ENCODE results near the gene CEP250.

CEP250 gene

DNA sequence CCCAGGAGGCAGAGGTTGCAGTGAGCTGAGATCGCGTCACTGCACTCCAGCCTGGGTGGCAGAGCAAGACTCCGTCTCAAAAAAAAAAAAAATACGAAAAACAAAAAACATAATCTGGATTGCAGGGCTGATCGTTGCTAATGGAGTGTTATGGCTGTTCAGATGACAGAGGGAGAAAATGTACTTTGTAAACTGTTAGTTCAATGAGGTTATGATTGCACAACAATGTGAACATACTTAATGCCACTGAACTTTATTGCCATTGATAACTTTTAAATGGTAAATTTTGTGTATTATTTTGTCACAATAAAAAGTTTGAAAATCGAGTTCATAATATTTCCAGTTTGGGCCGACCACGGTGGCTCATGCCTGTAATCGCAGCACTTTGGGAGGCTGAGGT, 63.6 kb downstream of the CEP250 start:
- H3K27ac ChIP-seq = no peak overlapping the region
- ChIA-PET POLR2A (ENCODE audit: low non-redundant PET) (no interaction called here), CTCF (no interaction called here)
- no peak for DNase-seq (ENCODE audit: low spot score)
- TF ChIP-seq, protein P1, sequence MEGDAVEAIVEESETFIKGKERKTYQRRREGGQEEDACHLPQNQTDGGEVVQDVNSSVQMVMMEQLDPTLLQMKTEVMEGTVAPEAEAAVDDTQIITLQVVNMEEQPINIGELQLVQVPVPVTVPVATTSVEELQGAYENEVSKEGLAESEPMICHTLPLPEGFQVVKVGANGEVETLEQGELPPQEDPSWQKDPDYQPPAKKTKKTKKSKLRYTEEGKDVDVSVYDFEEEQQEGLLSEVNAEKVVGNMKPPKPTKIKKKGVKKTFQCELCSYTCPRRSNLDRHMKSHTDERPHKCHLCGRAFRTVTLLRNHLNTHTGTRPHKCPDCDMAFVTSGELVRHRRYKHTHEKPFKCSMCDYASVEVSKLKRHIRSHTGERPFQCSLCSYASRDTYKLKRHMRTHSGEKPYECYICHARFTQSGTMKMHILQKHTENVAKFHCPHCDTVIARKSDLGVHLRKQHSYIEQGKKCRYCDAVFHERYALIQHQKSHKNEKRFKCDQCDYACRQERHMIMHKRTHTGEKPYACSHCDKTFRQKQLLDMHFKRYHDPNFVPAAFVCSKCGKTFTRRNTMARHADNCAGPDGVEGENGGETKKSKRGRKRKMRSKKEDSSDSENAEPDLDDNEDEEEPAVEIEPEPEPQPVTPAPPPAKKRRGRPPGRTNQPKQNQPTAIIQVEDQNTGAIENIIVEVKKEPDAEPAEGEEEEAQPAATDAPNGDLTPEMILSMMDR (conservative IDR thresholded peaks at IDR 0.05; ENCODE audit: low read depth) = no peak

DNA sequence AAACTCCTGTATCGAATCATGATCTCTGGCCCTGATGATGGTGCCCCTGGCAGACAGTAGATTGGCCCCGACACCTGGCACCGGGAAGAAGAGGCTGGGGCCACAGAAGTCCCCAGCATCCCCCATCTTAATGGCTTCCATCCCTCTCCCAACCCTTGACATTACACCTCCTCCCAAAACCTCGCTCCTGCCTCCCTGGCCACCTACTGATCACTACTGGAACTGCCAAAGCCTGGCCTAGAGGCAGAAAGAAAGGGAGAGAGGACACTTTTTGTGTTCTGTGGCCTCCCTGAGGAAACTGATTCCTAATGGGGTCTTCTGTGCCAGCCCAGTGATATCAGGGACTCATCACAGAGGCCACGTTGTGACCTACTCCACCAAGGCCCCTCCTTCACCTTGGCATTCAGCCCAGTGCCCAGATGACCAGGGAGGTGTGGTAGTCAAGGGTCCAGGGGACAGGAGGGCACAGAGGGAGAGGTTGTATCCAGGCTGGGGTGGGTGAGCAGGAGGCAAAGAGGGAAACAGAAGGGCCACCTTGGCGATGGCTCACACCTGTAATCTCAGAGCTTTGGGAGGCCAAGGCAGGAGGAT, 68.0 kb downstream of the CEP250 start:
- H3K27ac ChIP-seq = no peak overlapping the region
- TF ChIP-seq, protein P1 (conservative IDR thresholded peaks at IDR 0.05; ENCODE audit: low read depth) = no peak
- ChIA-PET CTCF (interaction anchor here (0.7 to 0.9 kb wide), 3 partner anchors 15 to 486 kb away, joined by 3 to 4 read pairs (median 3); no protein-coding TSS in a partner anchor), POLR2A (ENCODE audit: low non-redundant PET) (no interaction called here)
- peak; percentile 52 for DNase-seq (ENCODE audit: low spot score)

DNA sequence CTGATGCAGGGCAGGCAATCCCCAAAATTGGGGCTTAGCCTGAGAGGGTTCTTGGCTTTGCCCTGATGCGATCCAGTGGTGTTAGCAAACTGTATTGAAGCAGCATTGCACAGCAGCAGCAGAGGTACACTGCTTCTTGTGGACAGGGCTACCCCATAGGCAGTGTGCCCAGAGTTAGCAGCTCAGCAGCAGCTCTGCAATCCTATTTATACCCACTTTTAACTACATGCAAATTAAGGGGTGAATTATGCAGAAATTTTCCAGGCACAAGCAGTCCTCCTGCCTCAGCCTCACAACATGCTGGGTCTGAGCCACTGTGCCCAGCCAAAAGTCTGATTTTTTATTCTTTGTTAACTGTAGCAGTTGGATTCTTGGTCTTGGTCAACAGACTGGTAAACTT, 70.2 kb downstream of the CEP250 start:
- H3K27ac ChIP-seq = no peak overlapping the region
- TF ChIP-seq, protein P1 (conservative IDR thresholded peaks at IDR 0.05; ENCODE audit: low read depth) = no peak
- no peak for DNase-seq (ENCODE audit: low spot score)
- ChIA-PET CTCF (interaction anchor here (0.8 kb wide), 1 partner anchor 150 kb away, joined by 3 read pairs; no protein-coding TSS in a partner anchor), POLR2A (ENCODE audit: low non-redundant PET) (no interaction called here)

DNA sequence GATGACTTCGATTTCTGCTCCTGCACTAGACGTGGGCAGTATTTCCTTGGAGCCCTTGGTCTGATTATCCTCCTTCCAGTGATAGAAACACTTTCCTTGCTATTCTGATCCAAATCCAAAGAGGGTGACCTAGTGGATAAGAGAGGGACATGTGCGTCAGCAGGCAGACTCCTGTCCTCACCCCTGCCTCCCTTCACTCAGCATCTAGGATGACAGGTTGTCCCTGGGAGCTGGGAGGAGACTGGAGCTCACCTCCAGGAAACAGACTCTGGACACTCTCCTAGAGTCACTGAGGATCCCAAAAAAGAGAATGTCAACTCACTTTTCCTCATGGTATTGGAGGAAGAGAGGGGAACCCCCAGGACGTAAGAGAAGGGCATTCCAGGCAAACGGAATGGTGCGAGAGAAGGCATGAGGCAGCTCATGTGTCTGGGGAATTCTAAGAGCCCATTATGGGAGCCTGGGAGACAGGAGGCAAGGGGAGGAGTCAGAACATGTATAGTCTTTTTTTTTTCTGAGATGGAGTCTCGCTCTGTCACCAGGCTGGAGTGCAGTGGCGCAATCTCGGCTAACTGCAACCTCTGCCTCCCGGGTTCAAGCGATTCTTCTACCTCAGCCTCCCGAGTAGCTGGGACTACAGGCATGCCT, 71.8 kb downstream of the CEP250 start:
- TF ChIP-seq, protein P1 (conservative IDR thresholded peaks at IDR 0.05; ENCODE audit: low read depth) = no peak
- no peak for DNase-seq (ENCODE audit: low spot score)
- ChIA-PET CTCF (interaction anchor here (0.5 to 0.7 kb wide), 3 partner anchors 13 to 224 kb away, joined by 3 to 4 read pairs (median 3); no protein-coding TSS in a partner anchor), POLR2A (ENCODE audit: low non-redundant PET) (interaction anchor here (0.7 kb wide), 1 partner anchor 14 kb away, joined by 6 read pairs; no protein-coding TSS in a partner anchor)
- no peak overlapping the region for H3K27ac ChIP-seq

DNA sequence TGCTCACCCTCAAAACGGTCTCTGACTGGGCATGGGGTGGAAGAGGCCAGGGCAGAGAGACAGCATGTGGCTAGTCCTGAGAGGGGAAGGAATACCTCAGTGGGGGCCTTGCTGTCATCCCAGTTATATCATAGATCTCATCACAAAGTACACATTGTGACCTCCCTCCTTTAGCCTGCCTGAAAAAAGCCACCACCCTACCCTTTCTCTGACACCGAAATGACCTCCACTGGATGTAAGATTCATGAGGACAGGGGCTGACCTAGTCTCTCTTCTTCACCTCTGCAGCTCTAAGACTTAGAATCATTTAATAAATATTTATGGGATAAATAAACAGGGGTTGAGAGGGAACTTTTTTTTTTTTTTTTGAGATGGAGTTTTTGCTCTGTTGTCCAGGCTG, 74.2 kb downstream of the CEP250 start, which contains the start of gene C20orf173:
Gene C20orf173, minus strand, starts transcription at position 101 of the 400 bp plus-strand sequence. CDS start 279 bp downstream, outside the sequence.
- ChIA-PET CTCF (interaction anchor here (0.5 to 0.8 kb wide), 2 partner anchors 59 to 751 kb away, joined by 4 to 5 read pairs; no protein-coding TSS in a partner anchor), POLR2A (ENCODE audit: low non-redundant PET) (no interaction called here)
- DNase-seq (ENCODE audit: low spot score) = no peak
- TF ChIP-seq, protein P1 (conservative IDR thresholded peaks at IDR 0.05; ENCODE audit: low read depth) = no peak
- H3K27ac ChIP-seq = no peak within 1 kb of the TSS

DNA sequence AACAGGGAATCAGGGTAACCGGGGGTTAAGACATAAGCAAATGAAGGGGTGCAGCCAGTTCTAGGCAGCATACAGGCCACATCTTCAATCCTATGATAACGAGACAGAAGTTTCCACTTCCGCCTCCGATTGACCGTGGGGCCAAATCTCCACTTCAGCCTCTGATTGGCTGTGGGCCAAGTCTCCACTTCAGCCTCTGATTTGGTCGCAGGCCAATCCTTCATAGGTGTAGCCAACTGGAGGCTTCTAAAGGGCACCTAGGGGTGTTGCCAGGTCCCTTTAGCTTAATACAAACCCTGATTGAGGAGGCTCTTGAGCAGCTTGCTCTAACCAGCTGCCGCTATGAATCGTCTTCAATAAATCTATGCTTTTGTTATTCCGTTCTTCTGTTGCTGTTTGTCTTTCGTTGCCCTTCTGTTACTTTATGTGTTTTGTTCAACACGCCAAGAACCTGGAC, 84.4 kb downstream of the CEP250 start:
- POLR2A ChIA-PET (ENCODE audit: low non-redundant PET) = no interaction called here
- H3K27ac ChIP-seq = no peak overlapping the region
- DNase-seq (ENCODE audit: low spot score) = no peak
- CTCF ChIA-PET = interaction anchor here (0.6 to 0.7 kb wide), 2 partner anchors 12 to 80 kb away, joined by 3 to 4 read pairs; no protein-coding TSS in a partner anchor
- TF ChIP-seq, protein P1 (conservative IDR thresholded peaks at IDR 0.05; ENCODE audit: low read depth) = no peak

All from RWPE1 (cell line).